B cell (primary cell): Measurements from ENCODE around the gene ATP9A.

Source experiments
- CTCF ChIP-seq: fragments of 200-600 bp; IDR thresholded peaks from one replicate; pipeline ENCODE4 v1.8.0; 2022; ENCODE audit warnings: antibody characterized with exemption, mild to moderate bottlenecking
- EZH2 ChIP-seq: IDR thresholded peaks from 2 replicates; pipeline ENCODE4 v1.6.1; 2012; ENCODE audit warnings: borderline replicate concordance, low read depth, mild to moderate bottlenecking, moderate library complexity, low read length; ENCODE audit not compliant: insufficient read depth, poor library complexity, severe bottlenecking

- TF ChIP-seq CTCF = no peak
- TF ChIP-seq EZH2 = no peak
These were observed 214.2 kb downstream of the ATP9A start for GRCh38 chr20:51553897-51554486.
